Stimulated activated CD8-positive, alpha-beta memory T cell treated with anti-CD3 and anti-CD28 coated beads, Interleukin-12 subunit alpha, Interleukin-12 subunit beta, amount 100 ng/mL, for 24 hours (primary cell): ENCODE results near the gene CABLES2.
"Not testable (repeated sequence)": the region's sequence is repeated elsewhere in the genome, so short reads cannot be mapped to it uniquely, and the experiment has no call there.

Experiments
- DNase-seq: peaks from one replicate; pipeline ENCODE4 v3.0.0-alpha.2; 2020; ENCODE audit errors: extremely low read depth

Gene CABLES2

DNA sequence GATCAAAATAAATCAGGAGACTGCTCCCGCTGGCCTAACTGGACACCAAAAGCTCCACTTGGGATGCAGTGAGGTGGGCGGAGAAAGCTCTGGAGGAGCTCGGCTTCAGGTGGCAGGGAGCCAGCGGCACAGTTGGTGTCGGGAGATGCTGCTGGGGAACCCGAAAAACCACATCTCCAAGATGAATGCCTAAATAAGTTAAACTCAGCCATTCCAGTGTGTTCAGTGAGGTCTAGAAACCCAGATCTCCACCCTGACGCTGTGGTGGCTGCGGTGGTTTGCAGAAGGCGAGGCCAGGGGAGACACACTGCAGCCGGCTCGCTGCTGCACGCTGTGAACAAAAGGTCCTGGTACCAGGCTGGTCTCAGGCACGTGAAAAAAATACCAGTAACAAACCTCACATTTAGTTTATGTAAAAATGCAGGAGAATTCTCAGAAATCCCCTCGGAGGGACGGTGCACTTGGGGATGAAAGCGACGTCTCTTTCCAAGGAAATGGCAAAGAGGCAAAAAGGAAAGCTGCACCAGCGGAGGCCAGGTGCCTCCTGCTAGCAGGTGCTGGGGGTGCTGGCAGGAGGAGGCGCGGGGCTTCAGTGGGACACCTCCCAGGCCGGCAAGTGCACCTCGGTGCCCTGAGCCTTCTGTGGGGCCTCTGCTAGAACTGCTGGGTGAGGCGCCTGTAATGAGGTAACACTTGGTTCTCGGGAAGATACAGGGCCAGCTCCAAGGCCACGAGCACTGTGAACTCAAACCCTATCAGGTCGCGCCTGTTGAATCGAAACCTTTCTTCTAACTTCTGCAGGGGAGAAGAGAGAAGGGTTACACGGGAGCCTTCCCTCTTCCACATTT, 16.5 kb downstream of the CABLES2 start:
- DNase-seq: no peak

DNA sequence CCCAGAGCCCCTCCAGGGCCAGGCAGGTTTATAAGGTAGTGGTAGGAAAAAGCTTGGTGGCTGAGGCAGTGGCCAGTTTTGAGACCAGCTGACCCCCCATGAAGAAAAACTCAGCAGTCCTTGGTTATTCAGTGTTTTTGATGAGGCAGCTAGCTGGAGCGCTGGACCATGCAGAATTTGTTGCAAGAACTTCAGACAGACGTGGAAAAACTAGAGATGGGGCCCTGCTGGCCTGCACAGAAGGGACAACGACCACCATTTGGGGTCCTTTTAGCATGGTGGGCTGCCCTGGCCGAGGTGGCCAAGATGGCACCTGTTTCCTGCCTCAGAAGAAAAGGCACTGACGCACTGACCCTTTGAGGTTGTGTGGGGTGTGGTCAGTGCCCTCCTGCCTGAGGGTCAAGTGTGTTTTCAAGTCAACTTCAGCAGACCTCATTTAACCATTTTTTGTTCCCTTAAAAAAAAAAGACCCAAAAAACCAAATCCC, 17.4 kb downstream of the CABLES2 start:
- DNase-seq: no peak

DNA sequence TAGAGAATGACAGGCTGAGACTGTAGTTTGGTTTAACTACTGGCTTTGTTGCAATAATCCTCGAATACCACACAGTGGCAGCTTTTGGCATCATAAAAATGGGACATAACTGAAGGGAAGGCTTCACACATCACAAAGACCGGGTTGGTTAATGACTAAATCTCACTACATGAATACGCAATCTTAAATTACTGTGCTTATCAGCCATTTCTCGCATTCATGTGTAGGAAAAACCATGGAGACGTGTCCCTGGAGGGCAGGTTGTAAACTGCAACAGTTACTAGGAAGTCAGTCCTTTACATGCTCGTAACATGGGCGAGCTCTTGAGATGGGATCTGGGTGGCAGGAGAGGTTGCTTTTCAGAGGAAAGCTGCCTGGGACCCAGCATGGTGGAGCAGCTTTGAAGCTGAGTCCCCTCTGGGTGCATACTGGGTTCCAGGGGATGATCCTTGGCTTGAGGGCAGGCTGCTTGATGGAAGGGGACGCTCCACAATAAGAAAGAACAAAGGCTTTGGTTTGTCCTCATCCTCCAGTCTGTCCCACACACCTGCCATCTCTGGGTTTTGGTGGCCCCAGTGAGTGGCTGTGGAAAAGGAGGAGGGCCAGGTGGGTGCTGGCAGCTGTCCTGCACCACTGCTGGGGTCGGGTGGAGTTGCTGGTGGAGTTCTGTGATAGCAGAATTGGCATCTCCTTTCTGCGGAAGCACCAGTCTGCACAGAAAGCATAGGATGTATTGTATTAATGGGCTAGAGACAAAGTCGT, 18.1 kb downstream of the CABLES2 start:
- no peak for DNase-seq

DNA sequence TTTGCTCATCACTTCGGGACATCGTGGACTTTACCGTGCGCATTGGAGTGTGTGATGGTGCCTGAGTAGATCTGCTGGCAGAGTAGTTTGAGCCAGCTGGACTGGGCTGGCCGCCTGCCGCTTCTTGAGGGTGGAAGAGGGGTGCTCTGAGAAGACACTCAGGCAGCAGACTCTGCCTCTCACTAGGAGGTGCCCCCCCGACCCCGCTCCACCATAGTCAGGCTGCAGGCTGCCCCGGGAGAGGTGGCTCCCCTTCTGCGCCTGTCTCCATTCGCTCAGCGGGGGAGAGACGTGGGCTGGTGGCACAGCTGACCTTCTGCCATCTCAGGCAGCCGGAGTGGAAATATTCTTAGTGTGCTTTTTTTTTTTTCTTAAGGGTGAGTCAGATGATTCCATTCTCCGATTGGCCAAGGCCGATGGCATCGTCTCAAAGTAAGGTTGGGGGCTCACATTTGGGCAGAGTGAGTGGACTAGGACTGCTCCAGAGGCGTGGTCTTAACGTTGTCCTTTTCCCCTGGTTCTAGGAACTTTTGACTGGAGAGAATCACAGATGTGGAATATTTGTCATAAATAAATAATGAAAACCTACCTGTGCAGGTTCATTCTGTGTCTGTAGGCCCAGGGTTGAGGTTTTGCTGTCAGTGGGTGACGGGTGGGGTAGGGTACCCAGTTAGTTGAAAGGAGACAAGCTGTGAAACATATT, 19.0 kb downstream of the CABLES2 start:
- no peak for DNase-seq

DNA sequence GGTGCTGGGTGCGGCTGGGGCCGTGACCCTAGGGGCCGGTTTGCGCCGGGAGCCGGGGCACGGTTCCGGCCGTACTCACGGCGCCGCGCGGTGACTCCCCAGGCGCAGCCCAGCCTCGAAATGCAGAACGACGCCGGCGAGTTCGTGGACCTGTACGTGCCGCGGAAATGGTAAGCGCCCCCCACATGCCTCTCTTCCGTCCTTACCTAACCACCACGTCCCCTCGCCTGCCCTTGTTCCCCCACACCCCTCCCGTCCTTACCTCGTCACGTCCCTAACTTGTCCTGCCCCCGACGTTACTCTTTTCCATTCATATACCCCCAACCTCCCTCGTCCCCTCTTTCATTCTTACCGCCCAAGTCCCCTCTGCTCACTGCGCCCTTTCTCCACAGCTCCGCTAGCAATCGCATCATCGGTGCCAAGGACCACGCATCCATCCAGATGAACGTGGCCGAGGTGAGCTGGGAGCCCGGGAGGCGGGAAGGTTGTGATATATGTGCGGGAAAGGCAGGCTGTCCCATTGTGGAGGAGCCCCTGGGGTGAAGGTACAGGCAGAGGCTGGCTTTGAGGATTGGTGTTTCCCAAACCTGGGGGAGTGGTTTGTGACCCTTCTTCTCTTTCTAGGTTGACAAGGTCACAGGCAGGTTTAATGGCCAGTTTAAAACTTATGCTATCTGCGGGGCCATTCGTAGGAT, 19.7 kb downstream of the CABLES2 start:
- DNase-seq: no peak

DNA sequence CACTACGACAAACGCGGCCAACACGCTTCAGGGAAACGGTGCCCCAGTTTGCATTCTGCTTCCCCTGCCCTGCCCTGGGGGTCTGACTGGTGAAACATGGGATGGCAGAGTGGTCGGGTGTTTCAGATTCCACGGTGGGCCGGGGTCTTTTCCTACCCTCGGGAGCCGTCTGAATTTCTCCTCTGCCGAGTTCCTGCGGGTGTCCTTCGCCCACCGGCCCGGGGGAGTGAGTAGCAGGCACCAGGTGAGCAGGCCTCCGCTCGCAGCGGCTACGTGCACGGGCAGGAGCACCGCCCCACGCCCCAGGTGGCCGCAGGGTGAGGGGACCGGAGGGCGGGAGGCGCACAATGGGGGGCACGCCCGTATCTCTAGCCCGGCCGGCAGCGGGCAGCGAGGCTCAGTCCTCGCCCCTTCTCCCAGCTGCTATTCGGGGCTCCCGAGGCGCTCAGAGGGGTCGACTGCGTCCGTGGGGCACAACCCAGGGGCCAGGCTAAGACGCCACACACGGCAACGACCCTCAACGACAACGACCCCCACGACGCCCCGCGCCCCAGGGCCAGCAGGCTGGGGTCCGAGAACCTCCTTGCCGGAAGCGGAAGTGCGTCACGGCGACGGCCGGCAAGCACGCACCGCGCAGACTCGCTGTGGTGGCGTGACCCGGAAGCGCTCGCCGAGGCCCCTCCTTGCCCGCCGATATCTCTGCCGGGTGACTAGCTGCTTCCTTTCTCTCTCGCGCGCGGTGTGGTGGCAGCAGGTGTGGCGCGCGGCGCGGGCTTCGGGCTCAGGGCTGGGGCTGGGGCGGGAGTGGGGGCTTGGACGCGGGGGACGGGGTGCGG, 20.5 kb downstream of the CABLES2 start, which contains the start of gene RPS21:
Gene RPS21 (plus strand): TSS at position 721 of the 836 bp plus-strand sequence. CDS start 236 bp downstream, outside the sequence.
- peak; percentile 82 for DNase-seq

DNA sequence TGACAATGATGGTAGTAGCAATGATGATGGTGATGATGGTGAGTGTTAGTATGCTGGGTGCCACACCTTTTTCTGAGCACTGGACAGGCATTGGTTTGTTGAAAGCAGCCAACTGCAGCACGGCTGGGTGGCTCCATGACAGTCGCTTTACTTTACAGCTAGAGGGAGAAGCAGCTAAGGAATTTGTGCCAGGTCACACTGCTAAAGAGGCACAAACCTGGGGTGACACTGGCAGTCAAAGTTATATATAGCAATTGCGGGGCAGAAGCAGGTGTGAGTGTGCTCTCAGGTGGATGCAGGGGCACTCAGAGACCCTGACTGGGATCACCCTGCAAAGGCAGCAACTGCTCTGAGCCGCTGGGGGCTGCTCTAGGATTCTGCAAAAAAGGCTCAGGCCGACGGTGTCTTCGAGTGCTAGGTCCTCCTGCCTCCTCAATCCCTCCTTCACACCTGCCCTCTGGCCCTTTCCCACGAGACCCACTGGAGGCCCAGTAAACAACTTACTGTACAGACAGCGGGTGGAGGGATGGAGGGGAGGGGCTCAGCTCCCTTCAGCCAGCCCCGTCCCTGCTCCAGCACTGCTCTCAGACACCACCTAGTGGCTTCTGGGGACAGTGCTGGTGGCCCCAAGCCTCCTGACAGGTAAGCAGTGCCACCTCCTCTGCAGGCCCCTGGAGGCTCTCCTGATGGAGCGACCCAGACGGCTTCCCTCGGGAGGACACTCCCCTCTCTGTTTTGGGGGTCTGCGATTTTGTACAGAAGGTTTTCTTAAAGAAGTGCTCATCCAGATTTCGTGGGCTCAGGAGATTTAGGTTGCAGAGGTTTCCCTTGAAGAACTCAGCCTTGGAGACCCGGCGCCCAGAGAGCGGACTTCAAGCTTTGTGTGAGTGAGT, 24.5 kb downstream of the CABLES2 start:
- DNase-seq: peak; percentile 33

DNA sequence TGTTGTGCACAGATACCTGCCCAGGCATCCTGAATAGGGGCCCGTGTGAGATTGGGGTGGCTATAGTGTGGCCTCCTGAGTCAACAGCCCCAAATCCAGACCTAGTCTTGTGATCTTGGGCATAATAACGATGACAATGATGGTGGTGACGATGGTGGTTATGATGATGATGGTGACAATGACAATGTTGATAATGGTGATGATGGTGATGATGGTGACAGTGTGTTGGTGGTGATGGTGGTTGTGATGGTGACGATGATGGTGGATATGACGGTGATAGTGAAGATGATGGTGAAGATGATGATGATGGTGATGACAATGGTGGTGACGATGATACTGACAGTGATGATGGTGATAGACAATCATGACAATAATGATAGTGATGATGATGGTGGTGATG, 25.2 kb downstream of the CABLES2 start:
- DNase-seq: no peak

DNA sequence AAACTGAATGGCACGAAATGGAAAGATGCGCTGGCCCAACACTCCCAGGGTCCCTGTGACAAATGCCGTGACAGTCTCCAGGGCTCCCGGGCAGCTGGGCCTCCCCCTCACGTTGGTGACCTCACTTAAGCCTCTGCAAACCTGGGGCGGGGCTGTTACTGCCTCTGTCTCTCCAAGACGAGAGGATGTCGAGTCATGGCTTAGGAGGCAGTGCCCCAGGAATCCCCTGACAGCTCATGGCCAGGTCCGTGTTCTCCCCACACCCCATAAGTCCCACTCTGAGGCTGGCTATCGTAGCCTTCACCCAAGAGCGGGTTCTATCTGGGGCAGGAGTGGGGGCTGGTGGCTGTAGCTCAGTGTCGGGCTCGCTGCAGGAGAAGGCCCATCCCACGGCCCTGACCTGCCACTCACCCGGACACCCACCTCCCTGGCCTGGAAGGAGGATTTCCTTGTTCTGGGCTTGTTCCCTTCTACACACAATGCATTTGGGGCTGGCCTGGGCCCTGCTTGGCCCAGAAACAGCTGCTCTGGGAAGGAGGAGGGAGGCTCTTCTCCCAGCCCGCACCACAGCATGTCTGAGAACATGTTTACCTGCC, 25.8 kb downstream of the CABLES2 start:
- no peak for DNase-seq

DNA sequence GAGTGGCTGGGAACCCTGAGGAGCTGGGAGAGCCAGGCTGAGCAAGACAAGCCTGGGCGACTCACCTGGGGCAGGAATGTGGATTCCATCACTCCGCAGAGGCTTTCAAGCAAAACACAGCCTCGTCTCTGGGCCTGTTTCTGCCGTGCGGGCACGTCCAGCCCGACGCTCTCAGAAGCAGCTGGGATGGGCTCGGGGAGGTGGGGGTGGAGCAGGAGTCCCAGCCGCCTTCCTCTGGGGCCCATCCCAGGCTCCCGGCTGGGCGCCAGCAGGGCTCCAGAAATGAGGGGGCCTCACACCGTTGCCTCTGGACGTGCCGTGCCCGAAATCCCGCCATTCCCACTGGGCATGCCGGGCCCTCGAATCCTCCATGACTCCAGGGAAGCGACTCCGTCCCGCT, 28.9 kb downstream of the CABLES2 start:
- DNase-seq: no peak

DNA sequence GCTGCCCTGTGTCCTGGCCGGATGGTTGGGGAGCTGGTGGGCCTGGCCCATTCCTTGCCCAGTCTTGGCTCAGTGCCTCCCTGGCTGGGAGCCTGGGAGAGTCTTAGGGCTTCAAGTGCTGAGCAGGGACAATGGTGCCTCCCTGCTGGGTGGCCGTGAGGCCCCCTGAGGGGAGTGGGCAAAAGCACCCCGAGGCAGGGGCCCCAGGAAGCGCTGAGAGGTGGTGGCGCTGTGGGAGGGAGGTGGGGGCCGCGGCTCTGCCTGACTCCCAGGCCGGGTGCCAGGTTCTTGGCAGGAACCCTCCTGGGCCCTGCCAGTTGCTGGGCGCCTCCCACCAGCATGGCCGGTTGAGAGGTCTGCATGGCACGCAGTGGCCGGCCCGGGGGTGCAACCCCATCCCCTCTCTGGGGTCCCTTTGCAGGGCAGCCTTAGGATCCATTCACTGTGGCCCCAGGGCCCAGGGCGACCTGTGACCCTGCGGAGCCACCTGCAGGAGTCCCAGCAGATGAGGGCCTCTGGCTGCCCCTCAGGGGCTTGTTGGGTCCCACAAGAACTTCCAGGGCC, 29.4 kb downstream of the CABLES2 start:
- DNase-seq: no peak

DNA sequence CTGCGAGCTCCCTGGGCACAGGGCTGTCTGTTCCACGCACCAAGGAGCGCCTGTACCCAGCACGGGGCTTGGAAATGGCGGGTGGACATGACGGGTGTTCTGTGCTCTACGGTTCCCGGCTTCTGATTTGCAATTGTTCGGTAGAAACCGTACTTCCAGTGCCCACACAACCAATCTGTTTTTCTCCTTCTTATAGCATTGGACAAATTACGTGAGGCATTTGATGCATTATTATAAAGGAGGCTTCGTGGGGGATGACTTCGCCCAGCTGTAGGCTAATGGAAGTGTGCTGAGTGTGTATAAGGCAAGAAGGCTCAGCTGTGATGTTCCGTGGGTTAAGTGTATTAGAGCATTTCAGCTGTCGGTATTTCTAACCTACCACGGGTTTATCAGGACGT, 30.0 kb downstream of the CABLES2 start:
- no peak for DNase-seq

DNA sequence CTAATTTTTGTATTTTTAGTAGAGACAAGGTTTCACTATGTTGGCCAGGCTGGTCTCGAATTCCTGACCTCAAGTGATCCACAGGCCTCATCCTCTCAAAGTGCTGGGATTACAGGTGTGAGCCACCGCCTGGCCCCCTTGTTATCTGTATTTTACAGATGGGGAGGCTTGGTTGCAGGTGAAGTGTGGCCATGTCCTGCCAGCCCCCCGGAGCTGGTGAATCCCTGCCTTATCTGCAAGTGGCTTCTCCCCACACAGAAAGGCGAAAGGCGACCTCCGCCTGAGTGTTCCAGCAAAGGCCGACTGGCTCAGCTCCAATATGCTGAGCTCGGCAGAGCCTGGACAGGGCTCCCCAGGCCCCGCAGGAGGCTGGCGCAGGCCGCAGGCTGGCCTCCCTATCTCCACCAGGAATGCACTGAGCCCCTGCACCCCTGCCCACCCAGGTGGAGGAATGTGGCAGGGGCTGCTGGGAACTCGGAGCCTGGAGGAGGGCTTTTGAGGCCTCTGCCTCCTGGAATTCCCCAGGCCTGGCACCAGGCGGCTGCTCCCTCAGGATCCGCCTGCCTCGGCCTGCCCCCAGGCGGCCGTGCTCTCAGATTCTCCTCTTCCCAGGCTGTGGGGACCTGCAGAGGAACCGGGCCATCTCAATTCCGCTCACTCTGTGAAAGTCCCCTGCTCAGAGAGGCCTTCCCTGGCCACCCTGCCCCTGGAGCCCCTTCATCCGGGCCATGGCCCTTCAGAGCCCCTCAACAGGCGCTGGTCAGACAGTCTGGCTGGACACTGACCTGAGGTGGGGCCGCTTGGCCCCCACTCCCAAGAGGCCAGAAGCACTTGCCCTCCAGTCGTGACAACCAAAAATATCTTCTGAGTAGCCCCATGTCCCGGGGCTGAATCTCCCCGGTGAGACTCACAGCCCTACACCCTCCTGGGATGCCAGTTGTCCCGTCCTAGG, 30.7 kb downstream of the CABLES2 start:
- DNase-seq: no peak

DNA sequence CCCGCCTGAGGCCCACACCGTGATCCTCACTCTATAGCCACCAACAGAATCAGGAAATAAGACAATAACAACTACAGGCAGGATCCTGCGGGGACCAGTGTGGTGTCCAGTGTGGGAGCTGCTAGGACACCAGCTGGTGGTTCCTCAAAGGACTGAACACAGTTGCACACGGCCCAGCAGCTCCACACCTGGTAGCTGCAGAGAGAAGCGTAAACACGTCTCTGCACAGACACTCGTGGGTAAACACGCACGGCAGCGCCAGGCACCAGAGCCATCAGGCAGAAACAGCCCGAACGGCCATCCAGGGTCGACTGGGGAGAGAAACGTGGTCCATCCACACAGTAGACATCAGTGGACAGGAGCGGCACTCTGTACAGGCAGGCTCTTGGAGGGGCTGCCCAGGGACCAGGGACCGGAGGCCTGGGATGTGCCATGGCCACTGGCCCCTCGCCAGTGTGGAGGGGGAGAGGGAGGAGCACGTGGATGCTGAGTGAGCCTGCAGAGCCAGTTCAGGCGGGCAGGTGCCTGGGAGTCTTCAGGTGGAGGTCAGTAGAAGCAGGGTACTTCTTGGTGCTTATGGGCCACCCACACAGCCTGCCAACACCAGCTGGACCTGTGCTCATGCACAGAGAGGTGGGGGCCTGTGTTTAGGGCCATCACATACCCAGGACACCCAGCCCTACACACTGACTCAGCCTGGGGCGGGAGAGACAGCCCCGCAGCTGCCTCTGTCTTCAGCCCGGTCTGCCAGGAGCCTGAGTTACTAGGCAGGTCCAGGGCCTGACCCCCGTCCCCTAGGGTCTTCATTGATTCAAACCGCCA, 32.5 kb downstream of the CABLES2 start:
- no peak for DNase-seq

DNA sequence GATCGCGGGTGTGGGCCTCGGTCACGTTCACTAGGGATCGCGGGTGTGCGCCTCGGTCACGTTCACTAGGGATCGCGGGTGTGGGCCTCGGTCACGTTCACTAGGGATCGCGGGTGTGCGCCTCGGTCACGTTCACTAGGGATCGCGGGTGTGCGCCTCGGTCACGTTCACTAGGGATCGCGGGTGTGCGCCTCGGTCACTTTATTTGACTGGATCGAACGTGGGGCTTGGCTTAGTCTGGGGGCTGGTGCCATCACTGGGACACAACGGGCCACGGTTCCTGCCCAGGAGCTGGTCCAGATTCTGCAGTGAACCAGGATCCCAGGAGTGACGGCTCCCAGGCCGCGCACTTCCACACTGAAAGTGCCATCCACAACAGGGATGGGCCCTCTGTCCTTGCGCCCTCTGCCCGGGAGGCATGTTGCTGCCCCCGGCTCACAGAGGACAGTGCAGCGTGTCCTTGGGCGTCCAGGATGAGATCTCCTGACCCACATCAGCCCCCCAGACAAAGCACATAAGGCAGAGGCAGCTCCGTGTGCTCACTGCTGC, 33.4 kb downstream of the CABLES2 start:
- DNase-seq: not testable (repeated sequence)
